Measurements from ENCODE around the gene RRM1. TPM values are rescaled to one million over a fixed set of nuclear protein-coding genes. Genes with fewer than 3 reads are reported as not detected.

RRM1 gene
- total and polyA plus RNA-seq, 2 of the 13 experiments (the other 11 are each of a cell fraction or from before 2014, with no cell fraction given) = 17.3 to 108 TPM

DNA sequence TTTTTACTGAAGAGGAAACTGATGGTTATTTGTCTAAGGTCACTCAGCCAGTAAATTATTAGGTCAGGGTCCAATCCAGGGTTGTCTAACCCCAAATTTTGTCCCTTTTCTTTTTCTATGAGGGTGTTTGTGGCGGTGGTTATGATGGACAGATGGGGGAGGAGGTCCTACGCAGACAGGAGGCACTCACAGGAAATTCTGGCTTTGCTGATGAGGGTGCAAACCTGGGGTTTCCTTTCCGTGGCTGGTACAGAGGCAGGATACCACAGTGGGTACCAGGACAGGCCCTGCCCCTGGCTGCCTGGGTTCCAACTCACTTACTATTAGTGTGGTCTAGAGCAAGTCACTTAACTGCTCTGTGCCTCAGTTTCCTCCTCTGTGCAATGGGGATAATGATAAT lies 91.0 kb downstream of the RRM1 start:
- CTCF ChIA-PET (ENCODE audit: low intra/inter-chr PET ratio, low total read pairs) = interaction anchor here (2.8 kb wide), 1 partner anchor 354 kb away, joined by 29 read pairs; no protein-coding TSS in a partner anchor
- TF ChIP-seq ZNF317 (CRISPR knock-in tag; IDR thresholded peaks at IDR 0.05) (no peak), ZNF749 (CRISPR knock-in tag; IDR thresholded peaks at IDR 0.05; ENCODE audit: borderline replicate concordance) (no peak), ZNF670 (CRISPR knock-in tag; IDR thresholded peaks at IDR 0.05; ENCODE audit: borderline replicate concordance) (no peak), ZNF3 (CRISPR knock-in tag; IDR thresholded peaks at IDR 0.05) (no peak), NRL (CRISPR knock-in tag; IDR thresholded peaks at IDR 0.05; ENCODE audit: borderline replicate concordance) (no peak), FOXA3 (CRISPR knock-in tag; IDR thresholded peaks at IDR 0.05) (no peak), ZNF224 (CRISPR knock-in tag; IDR thresholded peaks at IDR 0.05) (no peak), ZNF343 (CRISPR knock-in tag; IDR thresholded peaks at IDR 0.05) (no peak)
- TF ChIP-seq, protein P1, sequence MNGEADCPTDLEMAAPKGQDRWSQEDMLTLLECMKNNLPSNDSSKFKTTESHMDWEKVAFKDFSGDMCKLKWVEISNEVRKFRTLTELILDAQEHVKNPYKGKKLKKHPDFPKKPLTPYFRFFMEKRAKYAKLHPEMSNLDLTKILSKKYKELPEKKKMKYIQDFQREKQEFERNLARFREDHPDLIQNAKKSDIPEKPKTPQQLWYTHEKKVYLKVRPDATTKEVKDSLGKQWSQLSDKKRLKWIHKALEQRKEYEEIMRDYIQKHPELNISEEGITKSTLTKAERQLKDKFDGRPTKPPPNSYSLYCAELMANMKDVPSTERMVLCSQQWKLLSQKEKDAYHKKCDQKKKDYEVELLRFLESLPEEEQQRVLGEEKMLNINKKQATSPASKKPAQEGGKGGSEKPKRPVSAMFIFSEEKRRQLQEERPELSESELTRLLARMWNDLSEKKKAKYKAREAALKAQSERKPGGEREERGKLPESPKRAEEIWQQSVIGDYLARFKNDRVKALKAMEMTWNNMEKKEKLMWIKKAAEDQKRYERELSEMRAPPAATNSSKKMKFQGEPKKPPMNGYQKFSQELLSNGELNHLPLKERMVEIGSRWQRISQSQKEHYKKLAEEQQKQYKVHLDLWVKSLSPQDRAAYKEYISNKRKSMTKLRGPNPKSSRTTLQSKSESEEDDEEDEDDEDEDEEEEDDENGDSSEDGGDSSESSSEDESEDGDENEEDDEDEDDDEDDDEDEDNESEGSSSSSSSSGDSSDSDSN (CRISPR knock-in tag; IDR thresholded peaks at IDR 0.05) = no peak
- TF ChIP-seq, protein P2, sequence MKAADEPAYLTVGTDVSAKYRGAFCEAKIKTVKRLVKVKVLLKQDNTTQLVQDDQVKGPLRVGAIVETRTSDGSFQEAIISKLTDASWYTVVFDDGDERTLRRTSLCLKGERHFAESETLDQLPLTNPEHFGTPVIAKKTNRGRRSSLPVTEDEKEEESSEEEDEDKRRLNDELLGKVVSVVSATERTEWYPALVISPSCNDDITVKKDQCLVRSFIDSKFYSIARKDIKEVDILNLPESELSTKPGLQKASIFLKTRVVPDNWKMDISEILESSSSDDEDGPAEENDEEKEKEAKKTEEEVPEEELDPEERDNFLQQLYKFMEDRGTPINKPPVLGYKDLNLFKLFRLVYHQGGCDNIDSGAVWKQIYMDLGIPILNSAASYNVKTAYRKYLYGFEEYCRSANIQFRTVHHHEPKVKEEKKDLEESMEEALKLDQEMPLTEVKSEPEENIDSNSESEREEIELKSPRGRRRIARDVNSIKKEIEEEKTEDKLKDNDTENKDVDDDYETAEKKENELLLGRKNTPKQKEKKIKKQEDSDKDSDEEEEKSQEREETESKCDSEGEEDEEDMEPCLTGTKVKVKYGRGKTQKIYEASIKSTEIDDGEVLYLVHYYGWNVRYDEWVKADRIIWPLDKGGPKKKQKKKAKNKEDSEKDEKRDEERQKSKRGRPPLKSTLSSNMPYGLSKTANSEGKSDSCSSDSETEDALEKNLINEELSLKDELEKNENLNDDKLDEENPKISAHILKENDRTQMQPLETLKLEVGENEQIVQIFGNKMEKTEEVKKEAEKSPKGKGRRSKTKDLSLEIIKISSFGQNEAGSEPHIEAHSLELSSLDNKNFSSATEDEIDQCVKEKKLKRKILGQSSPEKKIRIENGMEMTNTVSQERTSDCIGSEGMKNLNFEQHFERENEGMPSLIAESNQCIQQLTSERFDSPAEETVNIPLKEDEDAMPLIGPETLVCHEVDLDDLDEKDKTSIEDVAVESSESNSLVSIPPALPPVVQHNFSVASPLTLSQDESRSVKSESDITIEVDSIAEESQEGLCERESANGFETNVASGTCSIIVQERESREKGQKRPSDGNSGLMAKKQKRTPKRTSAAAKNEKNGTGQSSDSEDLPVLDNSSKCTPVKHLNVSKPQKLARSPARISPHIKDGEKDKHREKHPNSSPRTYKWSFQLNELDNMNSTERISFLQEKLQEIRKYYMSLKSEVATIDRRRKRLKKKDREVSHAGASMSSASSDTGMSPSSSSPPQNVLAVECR (CRISPR knock-in tag; IDR thresholded peaks at IDR 0.05; ENCODE audit: borderline replicate concordance) = no peak
- TF ChIP-seq, protein P3, sequence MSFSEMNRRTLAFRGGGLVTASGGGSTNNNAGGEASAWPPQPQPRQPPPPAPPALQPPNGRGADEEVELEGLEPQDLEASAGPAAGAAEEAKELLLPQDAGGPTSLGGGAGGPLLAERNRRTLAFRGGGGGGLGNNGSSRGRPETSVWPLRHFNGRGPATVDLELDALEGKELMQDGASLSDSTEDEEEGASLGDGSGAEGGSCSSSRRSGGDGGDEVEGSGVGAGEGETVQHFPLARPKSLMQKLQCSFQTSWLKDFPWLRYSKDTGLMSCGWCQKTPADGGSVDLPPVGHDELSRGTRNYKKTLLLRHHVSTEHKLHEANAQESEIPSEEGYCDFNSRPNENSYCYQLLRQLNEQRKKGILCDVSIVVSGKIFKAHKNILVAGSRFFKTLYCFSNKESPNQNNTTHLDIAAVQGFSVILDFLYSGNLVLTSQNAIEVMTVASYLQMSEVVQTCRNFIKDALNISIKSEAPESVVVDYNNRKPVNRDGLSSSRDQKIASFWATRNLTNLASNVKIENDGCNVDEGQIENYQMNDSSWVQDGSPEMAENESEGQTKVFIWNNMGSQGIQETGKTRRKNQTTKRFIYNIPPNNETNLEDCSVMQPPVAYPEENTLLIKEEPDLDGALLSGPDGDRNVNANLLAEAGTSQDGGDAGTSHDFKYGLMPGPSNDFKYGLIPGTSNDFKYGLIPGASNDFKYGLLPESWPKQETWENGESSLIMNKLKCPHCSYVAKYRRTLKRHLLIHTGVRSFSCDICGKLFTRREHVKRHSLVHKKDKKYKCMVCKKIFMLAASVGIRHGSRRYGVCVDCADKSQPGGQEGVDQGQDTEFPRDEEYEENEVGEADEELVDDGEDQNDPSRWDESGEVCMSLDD (CRISPR knock-in tag; IDR thresholded peaks at IDR 0.05; ENCODE audit: borderline replicate concordance) = no peak
- TF ChIP-seq, protein P4, sequence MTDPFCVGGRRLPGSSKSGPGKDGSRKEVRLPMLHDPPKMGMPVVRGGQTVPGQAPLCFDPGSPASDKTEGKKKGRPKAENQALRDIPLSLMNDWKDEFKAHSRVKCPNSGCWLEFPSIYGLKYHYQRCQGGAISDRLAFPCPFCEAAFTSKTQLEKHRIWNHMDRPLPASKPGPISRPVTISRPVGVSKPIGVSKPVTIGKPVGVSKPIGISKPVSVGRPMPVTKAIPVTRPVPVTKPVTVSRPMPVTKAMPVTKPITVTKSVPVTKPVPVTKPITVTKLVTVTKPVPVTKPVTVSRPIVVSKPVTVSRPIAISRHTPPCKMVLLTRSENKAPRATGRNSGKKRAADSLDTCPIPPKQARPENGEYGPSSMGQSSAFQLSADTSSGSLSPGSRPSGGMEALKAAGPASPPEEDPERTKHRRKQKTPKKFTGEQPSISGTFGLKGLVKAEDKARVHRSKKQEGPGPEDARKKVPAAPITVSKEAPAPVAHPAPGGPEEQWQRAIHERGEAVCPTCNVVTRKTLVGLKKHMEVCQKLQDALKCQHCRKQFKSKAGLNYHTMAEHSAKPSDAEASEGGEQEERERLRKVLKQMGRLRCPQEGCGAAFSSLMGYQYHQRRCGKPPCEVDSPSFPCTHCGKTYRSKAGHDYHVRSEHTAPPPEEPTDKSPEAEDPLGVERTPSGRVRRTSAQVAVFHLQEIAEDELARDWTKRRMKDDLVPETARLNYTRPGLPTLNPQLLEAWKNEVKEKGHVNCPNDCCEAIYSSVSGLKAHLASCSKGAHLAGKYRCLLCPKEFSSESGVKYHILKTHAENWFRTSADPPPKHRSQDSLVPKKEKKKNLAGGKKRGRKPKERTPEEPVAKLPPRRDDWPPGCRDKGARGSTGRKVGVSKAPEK (CRISPR knock-in tag; IDR thresholded peaks at IDR 0.05; ENCODE audit: borderline replicate concordance) = no peak

More for the DNA sequence above, 91.0 kb downstream of the RRM1 start:
- Histone ChIP-seq H3K27ac (ENCODE audit: extremely low read length, insufficient read depth, low read length) (no peak overlapping the region), H3K4me1 (ENCODE audit: insufficient read depth, low read length) (peaks cover 5% of the 10 kb centered on the region; the same call in 1 of the 2 replicates), H3K36me3 (replicated peaks in 1 of 2; ENCODE audit: control insufficient read depth in 1 of 2, insufficient read depth in 2 of 2, low read length in 2 of 2) (no peaks in the 10 kb centered on the region), H3K4me2 (ENCODE audit: low read depth, low read length) (no peak overlapping the region), H2AFZ (ENCODE audit: low read length) (no peak overlapping the region), H3K4me3 (replicated peaks in 1 of 3; ENCODE audit: insufficient read depth in 1 of 3, low read depth in 2 of 3, low read length in 3 of 3) (no peak overlapping the region), H3K79me2 (ENCODE audit: insufficient read depth, low read length) (no peaks in the 10 kb centered on the region), H3K27me3 (ENCODE audit: control insufficient read depth in 1 of 2, insufficient read depth in 2 of 2, low read length in 2 of 2) (peaks cover 6 to 40% of the 10 kb centered on the region in 2 experiments; a peak in 3 of 5 replicates), H4K20me1 (ENCODE audit: insufficient read depth, low read length) (no peaks in the 10 kb centered on the region), H3K9me3 (ENCODE audit: low read length) (no peaks in the 10 kb centered on the region), H3K9ac (ENCODE audit: insufficient read depth, low read depth, low read length) (no peak overlapping the region)
- FAIRE-seq (no peak), DNase-seq (ENCODE audit: low spot score) (no peak), ATAC-seq (no peak)
- WGBS (ENCODE audit: low lambda C conversion rate) = 0% methylated on average over 2 of the region's 3 CpGs
- no TSS peak for BruUV-seq (replicated peaks)
- in situ Hi-C loops (cut with HindIII; ENCODE audit: extremely low pct_ligation_motif_present, low pct_unique_long_range_greater_than_20kb) = loop anchor here (5.0 to 10.0 kb wide), 2 partner anchors 352 to 819 kb away; no protein-coding TSS in a partner anchor
- POLR2A ChIA-PET = no interaction called here
- intact Hi-C loops (cut with micrococcal nuclease; ENCODE audit: unreplicated experiment) = no loop called here

Measured in HepG2 (cell line).